ENCODE results near the gene LRRC1.

DNA sequence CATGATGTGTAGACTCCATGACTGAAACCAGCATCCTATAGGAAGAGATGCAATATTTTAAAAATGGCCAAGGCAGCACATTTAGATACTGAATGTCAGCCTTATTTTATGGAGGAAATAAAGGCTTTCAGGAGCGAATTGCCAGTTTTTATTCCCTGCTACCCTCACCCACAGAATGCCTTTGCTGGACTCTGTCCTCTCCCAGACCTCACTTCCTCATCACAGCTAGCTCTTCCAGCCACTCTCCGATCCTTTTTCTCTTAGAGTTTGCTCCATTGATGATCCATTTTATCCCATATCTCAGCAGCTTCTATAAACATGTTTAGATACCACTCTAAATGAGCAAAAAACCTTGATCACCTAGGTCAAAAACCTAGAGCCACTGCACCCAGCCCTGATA, 137.7 kb downstream of the LRRC1 start:
- TF ChIP-seq CTCF (optimal IDR thresholded peaks at IDR 0.05 in 1 of 3, IDR thresholded peaks at IDR 0.05 in 1 of 3, conservative IDR thresholded peaks at IDR 0.05 in 1 of 3; ENCODE audit: extremely low read depth in 1 of 3, insufficient read depth in 2 of 3, low read length in 3 of 3) (no peak), EZH2 (IDR thresholded peaks at IDR 0.05; ENCODE audit: low read length) (no peak)

All from keratinocyte (primary cell).